GM23248 (cell line): Measurements from ENCODE around the gene PNMA6E.

Experiments used
- EZH2 ChIP-seq: fragments of 200-600 bp; sonication (generic); IDR thresholded peaks from 2 replicates; pipeline ENCODE4 v1.6.1; 2018; ENCODE audit warnings: antibody characterized with exemption, mild to moderate bottlenecking; ENCODE audit not compliant: insufficient read depth, poor library complexity, severe bottlenecking
- EZH2phosphoT487 ChIP-seq: fragments of 200-600 bp; sonication (generic); IDR thresholded peaks from 2 replicates; pipeline ENCODE4 v1.6.1; 2018; ENCODE audit warnings: antibody characterized with exemption, moderate library complexity, mild to moderate bottlenecking, low read depth; ENCODE audit not compliant: insufficient read depth

DNA sequence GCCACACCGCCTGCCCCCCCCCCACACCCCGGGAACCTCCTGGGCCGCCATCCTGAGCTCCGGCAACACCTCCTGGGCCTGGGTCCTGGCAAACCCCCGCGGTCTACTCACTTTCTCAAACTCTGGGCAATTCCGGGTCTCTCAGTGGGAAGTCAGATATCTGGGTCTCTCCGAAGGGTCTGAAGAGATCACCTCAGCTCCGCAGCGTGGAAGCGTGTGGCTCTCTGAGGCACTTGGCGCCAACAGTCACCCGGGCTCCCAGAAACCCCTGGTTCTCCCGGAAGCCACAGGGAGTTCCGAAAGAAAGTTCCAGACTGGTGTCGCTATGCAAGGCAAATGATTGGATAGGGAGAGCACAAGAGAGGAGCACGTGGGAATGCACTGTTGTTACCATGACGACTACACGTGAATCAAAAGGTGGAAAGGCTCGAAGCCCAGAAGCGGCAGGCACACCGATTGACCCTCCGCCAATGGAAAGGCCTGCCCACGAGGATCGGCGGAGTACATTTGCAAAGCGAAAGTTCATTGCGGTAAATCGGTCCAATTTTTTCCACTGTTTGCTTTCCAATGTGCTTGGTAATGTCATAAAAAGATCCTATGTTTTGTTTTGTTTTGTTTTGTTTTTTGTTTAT lies at the start of gene PNMA6E:
- no peak for TF ChIP-seq EZH2
- TF ChIP-seq EZH2phosphoT487: no peak
